Inferior parietal cortex (tissue), 1 donor: ENCODE results near the gene HOATZ.

Source experiments
- DNase-seq: peaks from one replicate; pipeline ENCODE4 v3.0.0-alpha.2; 2016; ENCODE audit errors: extremely low spot score

The HOATZ gene

GRCh38 chr11:111549196-111549868 is 34.8 kb downstream of the HOATZ start:
- DNase-seq, result no peak

- no peak for DNase-seq
Observed at GRCh38 chr11:111549869-111550203, 35.3 kb downstream of the HOATZ start.

GRCh38 chr11:111550258-111550657 is 35.7 kb downstream of the HOATZ start:
- no peak for DNase-seq

- no peak for DNase-seq
Observed at GRCh38 chr11:111554532-111554931, 40.0 kb downstream of the HOATZ start.

GRCh38 chr11:111555255-111555654 is 40.7 kb downstream of the HOATZ start:
- no peak for DNase-seq

GRCh38 chr11:111557425-111558111 is 43.0 kb downstream of the HOATZ start:
- DNase-seq, result no peak

GRCh38 chr11:111559800-111560464 is 45.4 kb downstream of the HOATZ start:
- no peak for DNase-seq

GRCh38 chr11:111560800-111561199 is 46.2 kb downstream of the HOATZ start:
- DNase-seq, result no peak

- no peak for DNase-seq
Observed at GRCh38 chr11:111561306-111561705, 46.7 kb downstream of the HOATZ start.

- no peak for DNase-seq
Observed at GRCh38 chr11:111561791-111562325, 47.3 kb downstream of the HOATZ start.

GRCh38 chr11:111562692-111563389 is 48.3 kb downstream of the HOATZ start:
- no peak for DNase-seq

- DNase-seq, result peak; percentile 90
Observed at GRCh38 chr11:111565114-111565720, 50.6 kb downstream of the HOATZ start.

- no peak for DNase-seq
Observed at GRCh38 chr11:111566324-111566723, 51.7 kb downstream of the HOATZ start.

GRCh38 chr11:111569476-111569875 is 54.9 kb downstream of the HOATZ start:
- no peak for DNase-seq

GRCh38 chr11:111570796-111571195 is 56.2 kb downstream of the HOATZ start:
- no peak for DNase-seq

- no peak for DNase-seq
Observed at GRCh38 chr11:111571829-111572501, 57.4 kb downstream of the HOATZ start.

GRCh38 chr11:111572581-111572980 is 58.0 kb downstream of the HOATZ start:
- DNase-seq, result no peak

GRCh38 chr11:111573821-111574249 is 59.3 kb downstream of the HOATZ start:
- DNase-seq, result no peak

GRCh38 chr11:111574373-111575225 is 60.0 kb downstream of the HOATZ start:
- no peak for DNase-seq

GRCh38 chr11:111575740-111576139 is 61.2 kb downstream of the HOATZ start:
- no peak for DNase-seq
